Mesenchymal stem cell (in vitro differentiated cells and primary cell): ENCODE measurements around the gene CYP46A1.
"Not testable (repeated sequence)": the region's sequence is repeated elsewhere in the genome, so short reads cannot be mapped to it uniquely, and the experiment has no call there.

Source experiments
- DNase-seq: peaks from one replicate; pipeline ENCODE4 v3.0.0-alpha.2; 2013
- H2AFZ ChIP-seq: one replicate; pipeline ENCODE4 v1.6.1; 2013; ENCODE audit warnings: low read depth, mild to moderate bottlenecking, control low read depth, inconsistent platforms, low read length, moderate library complexity
- H2AK5ac ChIP-seq: 2 replicates; pipeline ENCODE4 v1.6.1; 2013; ENCODE audit warnings: low read length, moderate library complexity, mild to moderate bottlenecking, inconsistent platforms; ENCODE audit not compliant: severe bottlenecking
- H2BK120ac ChIP-seq: one replicate; pipeline ENCODE4 v1.6.1; 2013; ENCODE audit warnings: low read depth, mild to moderate bottlenecking, inconsistent platforms, low read length, moderate library complexity
- H2BK12ac ChIP-seq, 2 experiments: one replicate each; pipeline ENCODE4 v1.6.1; 2013; ENCODE audit warnings: inconsistent platforms in 2 of 2, low read length in 2 of 2, mild to moderate bottlenecking in 2 of 2, moderate library complexity in 2 of 2, control low read depth in 1 of 2
- H2BK15ac ChIP-seq: one replicate; pipeline ENCODE4 v1.6.1; 2013; ENCODE audit warnings: mild to moderate bottlenecking, low read depth, inconsistent platforms; ENCODE audit not compliant: poor library complexity, severe bottlenecking
- H2BK5ac ChIP-seq: 2 replicates; pipeline ENCODE4 v1.6.1; 2013; ENCODE audit warnings: low read depth, mild to moderate bottlenecking, low read length, control low read depth, inconsistent platforms; ENCODE audit not compliant: poor library complexity, severe bottlenecking
- H3K14ac ChIP-seq, 2 experiments: one replicate each; pipeline ENCODE4 v1.6.1; 2013; ENCODE audit warnings: inconsistent platforms in 2 of 2, low read length in 2 of 2, control low read depth in 1 of 2, mild to moderate bottlenecking in 1 of 2, moderate library complexity in 1 of 2
- H3K18ac ChIP-seq, 2 experiments: one replicate each; pipeline ENCODE4 v1.6.1; 2013; ENCODE audit warnings: inconsistent platforms in 2 of 2, low read length in 2 of 2, control low read depth in 1 of 2, low read depth in 1 of 2, mild to moderate bottlenecking in 1 of 2
- H3K23ac ChIP-seq, 2 experiments: one replicate each; pipeline ENCODE4 v1.6.1; 2013; ENCODE audit warnings: inconsistent platforms in 2 of 2, low read length in 2 of 2, mild to moderate bottlenecking in 2 of 2, moderate library complexity in 2 of 2, control low read depth in 1 of 2
- H3K27ac ChIP-seq: 2 replicates; pipeline ENCODE4 v1.5.1; 2013; ENCODE audit warnings: mild to moderate bottlenecking, moderate library complexity, low read length, control low read depth, inconsistent platforms; ENCODE audit not compliant: poor library complexity, severe bottlenecking
- H3K27me3 ChIP-seq, 2 experiments: 2 replicates each; pipeline versions ENCODE4 v1.6.1 to v1.7.0; 2013; ENCODE audit warnings: low read length in 2 of 2, mild to moderate bottlenecking in 2 of 2, moderate library complexity in 2 of 2, control low read depth in 1 of 2, inconsistent platforms in 1 of 2; ENCODE audit not compliant: control insufficient read depth in 1 of 2, insufficient read depth in 1 of 2
- H3K36me3 ChIP-seq, 2 experiments: 2 replicates each; pipeline versions ENCODE4 v1.6.1 to v1.7.0; 2013; ENCODE audit warnings: low read length in 2 of 2, control low read depth in 1 of 2, inconsistent platforms in 1 of 2, low read depth in 1 of 2, mild to moderate bottlenecking in 1 of 2; ENCODE audit not compliant: insufficient read depth in 2 of 2, control insufficient read depth in 1 of 2
- H3K4ac ChIP-seq, 2 experiments: one replicate each; pipeline ENCODE4 v1.6.1; 2013; ENCODE audit warnings: inconsistent platforms in 2 of 2, low read length in 2 of 2, mild to moderate bottlenecking in 2 of 2, moderate library complexity in 2 of 2, control low read depth in 1 of 2, low read depth in 1 of 2
- H3K4me1 ChIP-seq: 2 replicates; pipeline ENCODE4 v1.6.1; 2013; ENCODE audit warnings: low read depth, low read length, control low read depth; ENCODE audit not compliant: control insufficient read depth, insufficient read depth
- H3K4me2 ChIP-seq: 2 replicates; pipeline ENCODE4 v1.6.1; 2013; ENCODE audit warnings: low read length, mild to moderate bottlenecking, inconsistent platforms; ENCODE audit not compliant: poor library complexity, severe bottlenecking
- H3K4me3 ChIP-seq, 2 experiments: 2 replicates each; pipeline versions ENCODE4 v1.5.1 to v1.7.0; 2013; ENCODE audit warnings: low read length in 2 of 2, mild to moderate bottlenecking in 2 of 2, control low read depth in 1 of 2, low read depth in 1 of 2; ENCODE audit not compliant: insufficient read depth in 1 of 2
- H3K79me1 ChIP-seq: replicated peaks from 2 replicates; pipeline ENCODE4 v1.6.1; 2013; ENCODE audit warnings: mild to moderate bottlenecking, control low read depth, low read length, inconsistent platforms; ENCODE audit not compliant: poor library complexity, severe bottlenecking
- H3K9ac ChIP-seq: 2 replicates; pipeline ENCODE4 v1.7.0; 2013; ENCODE audit warnings: mild to moderate bottlenecking, low read length, moderate library complexity
- H3K9me3 ChIP-seq: 2 replicates; pipeline ENCODE4 v1.7.0; 2013; ENCODE audit warnings: mild to moderate bottlenecking, low read length; ENCODE audit not compliant: control insufficient read depth
- H4K8ac ChIP-seq: one replicate; pipeline ENCODE4 v1.6.1; 2013; ENCODE audit warnings: inconsistent platforms, mild to moderate bottlenecking, low read length, moderate library complexity
- H4K91ac ChIP-seq: one replicate; pipeline ENCODE4 v1.6.1; 2013; ENCODE audit warnings: mild to moderate bottlenecking, low read length, inconsistent platforms
- WGBS: methylation state at CpG from one replicate; pipeline ENCODE4 v1.1.7; 2013; ENCODE audit warnings: mixed read lengths; 5-methylcytosine and 5-hydroxymethylcytosine counted together

The CYP46A1 gene

GRCh38 chr14:99660794-99661193 is 23.3 kb upstream of the CYP46A1 start:
- H4K8ac ChIP-seq: no peak overlapping the region
- H3K4me3 ChIP-seq: no peak overlapping the region
- H3K4ac ChIP-seq: no peak overlapping the region
- no peak overlapping the region for H3K14ac ChIP-seq
- H2BK12ac ChIP-seq: no peak overlapping the region
- no peak overlapping the region for H3K27ac ChIP-seq
- no peak for DNase-seq
- H3K79me1 ChIP-seq: no peaks in the 10 kb centered on the region
- no peak overlapping the region for H2BK120ac ChIP-seq
- H3K4me1 ChIP-seq: peaks cover 14% of the 10 kb centered on the region
- no peak overlapping the region for H2AK5ac ChIP-seq
- no peak overlapping the region for H4K91ac ChIP-seq
- no peak overlapping the region for H2BK15ac ChIP-seq
- peaks cover 0 to 16% of the 10 kb centered on the region in 2 experiments for H3K27me3 ChIP-seq
- no peak overlapping the region for H3K4me2 ChIP-seq
- H3K9me3 ChIP-seq: no peaks in the 10 kb centered on the region
- peaks cover 0 to 6% of the 10 kb centered on the region in 2 experiments for H3K36me3 ChIP-seq
- H2BK5ac ChIP-seq: no peak overlapping the region
- 49% methylated on average over 4 of the region's 4 CpGs for WGBS
- H3K18ac ChIP-seq: no peak overlapping the region
- no peak overlapping the region for H3K9ac ChIP-seq
- no peak overlapping the region for H2AFZ ChIP-seq
- H3K23ac ChIP-seq: no peak overlapping the region

- H3K18ac ChIP-seq, H2AK5ac ChIP-seq, H3K36me3 ChIP-seq, DNase-seq, H3K79me1 ChIP-seq, H2BK15ac ChIP-seq, H3K9ac ChIP-seq, H4K91ac ChIP-seq, H3K9me3 ChIP-seq, H3K4me3 ChIP-seq, H3K23ac ChIP-seq, H2AFZ ChIP-seq, H2BK120ac ChIP-seq, H3K4me2 ChIP-seq, H2BK5ac ChIP-seq, H3K14ac ChIP-seq, H2BK12ac ChIP-seq, H4K8ac ChIP-seq, H3K4ac ChIP-seq, H3K27ac ChIP-seq: not testable (repeated sequence)
- H3K27me3 ChIP-seq: peaks cover 0 to 16% of the 10 kb centered on the region in 2 experiments
- peaks cover 14% of the 10 kb centered on the region for H3K4me1 ChIP-seq
Observed at GRCh38 chr14:99661206-99661605, 22.9 kb upstream of the CYP46A1 start.

GRCh38 chr14:99662846-99663245 is 21.3 kb upstream of the CYP46A1 start:
- Histone ChIP-seq H3K9me3 (no peaks in the 10 kb centered on the region), H3K9ac (no peak overlapping the region), H2BK120ac (no peak overlapping the region), H3K4me2 (no peak overlapping the region), H3K4ac (no peak overlapping the region), H4K91ac (no peak overlapping the region), H2BK15ac (no peak overlapping the region), H2AFZ (no peak overlapping the region), H3K4me1 (peaks cover 14% of the 10 kb centered on the region), H3K18ac (no peak overlapping the region), H2BK12ac (no peak overlapping the region), H2BK5ac (no peak overlapping the region), H4K8ac (no peak overlapping the region), H3K4me3 (no peak overlapping the region), H3K36me3 (peaks cover 0 to 6% of the 10 kb centered on the region in 2 experiments), H3K27me3 (peaks cover 3 to 16% of the 10 kb centered on the region in 2 experiments), H2AK5ac (no peak overlapping the region), H3K79me1 (no peaks in the 10 kb centered on the region), H3K27ac (no peak overlapping the region), H3K14ac (no peak overlapping the region), H3K23ac (no peak overlapping the region)
- no peak for DNase-seq
- 92% methylated on average over 10 of the region's 10 CpGs for WGBS

GRCh38 chr14:99663386-99664057 is 20.6 kb upstream of the CYP46A1 start:
- Histone ChIP-seq H3K36me3 (peaks cover 0 to 6% of the 10 kb centered on the region in 2 experiments), H2AFZ (no peak overlapping the region), H3K27ac (no peak overlapping the region), H3K9me3 (no peaks in the 10 kb centered on the region), H3K4me3 (no peak overlapping the region), H3K4ac (no peak overlapping the region), H4K91ac (no peak overlapping the region), H3K27me3 (peaks cover 3 to 11% of the 10 kb centered on the region in 2 experiments), H3K79me1 (no peaks in the 10 kb centered on the region), H3K18ac (no peak overlapping the region), H3K4me1 (peaks cover 14% of the 10 kb centered on the region), H4K8ac (no peak overlapping the region), H2BK120ac (no peak overlapping the region), H3K23ac (no peak overlapping the region), H3K9ac (no peak overlapping the region), H2BK15ac (no peak overlapping the region), H3K4me2 (no peak overlapping the region), H2BK12ac (no peak overlapping the region), H3K14ac (no peak overlapping the region), H2AK5ac (no peak overlapping the region), H2BK5ac (no peak overlapping the region)
- no peak for DNase-seq
- WGBS: 73% methylated on average over 10 of the region's 12 CpGs
